Sigmoid colon (tissue), 4 donors: ENCODE measurements around the gene BTBD9.

Source experiments
- EP300 ChIP-seq, 4 donors: sonication (generic); formaldehyde crosslinking; IDR thresholded peaks; one replicate each; pipeline ENCODE4 v1.6.1; 2017; ENCODE audit warnings: antibody characterized with exemption in 4 of 4
- POLR2A ChIP-seq, 2 donors: fragments of 450-650 bp; IDR thresholded peaks; one replicate each; pipeline ENCODE4 v1.6.1; 2016; ENCODE audit warnings: antibody characterized with exemption in 2 of 2, mild to moderate bottlenecking in 2 of 2, moderate library complexity in 2 of 2
- POLR2AphosphoS5 ChIP-seq, 4 donors: sonication (generic); formaldehyde crosslinking; IDR thresholded peaks; one replicate each; pipeline ENCODE4 v1.6.1; 2017; ENCODE audit warnings: antibody characterized with exemption in 4 of 4
- TF ChIP-seq, protein P1 (sequence below), 4 experiments: fragments of 450-650 bp in 3 of 4; fragments of 200-600 bp in 1 of 4; IDR thresholded peaks; one replicate each; pipeline ENCODE4 v1.5.1; 2016 to 2019; ENCODE audit warnings: antibody characterized with exemption in 4 of 4, mild to moderate bottlenecking in 3 of 4, moderate library complexity in 2 of 4

- no peak for TF ChIP-seq POLR2A (IDR thresholded peaks at IDR 0.05)
- no peak for TF ChIP-seq POLR2AphosphoS5 (IDR thresholded peaks at IDR 0.05)
- TF ChIP-seq, protein P1, sequence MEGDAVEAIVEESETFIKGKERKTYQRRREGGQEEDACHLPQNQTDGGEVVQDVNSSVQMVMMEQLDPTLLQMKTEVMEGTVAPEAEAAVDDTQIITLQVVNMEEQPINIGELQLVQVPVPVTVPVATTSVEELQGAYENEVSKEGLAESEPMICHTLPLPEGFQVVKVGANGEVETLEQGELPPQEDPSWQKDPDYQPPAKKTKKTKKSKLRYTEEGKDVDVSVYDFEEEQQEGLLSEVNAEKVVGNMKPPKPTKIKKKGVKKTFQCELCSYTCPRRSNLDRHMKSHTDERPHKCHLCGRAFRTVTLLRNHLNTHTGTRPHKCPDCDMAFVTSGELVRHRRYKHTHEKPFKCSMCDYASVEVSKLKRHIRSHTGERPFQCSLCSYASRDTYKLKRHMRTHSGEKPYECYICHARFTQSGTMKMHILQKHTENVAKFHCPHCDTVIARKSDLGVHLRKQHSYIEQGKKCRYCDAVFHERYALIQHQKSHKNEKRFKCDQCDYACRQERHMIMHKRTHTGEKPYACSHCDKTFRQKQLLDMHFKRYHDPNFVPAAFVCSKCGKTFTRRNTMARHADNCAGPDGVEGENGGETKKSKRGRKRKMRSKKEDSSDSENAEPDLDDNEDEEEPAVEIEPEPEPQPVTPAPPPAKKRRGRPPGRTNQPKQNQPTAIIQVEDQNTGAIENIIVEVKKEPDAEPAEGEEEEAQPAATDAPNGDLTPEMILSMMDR (IDR thresholded peaks at IDR 0.05): no peak
- no peak for TF ChIP-seq EP300 (IDR thresholded peaks at IDR 0.05)
These were observed 45.6 kb downstream of the BTBD9 start for GRCh38 chr6:38593998-38594665.
